GM23338 (cell line): ENCODE results near the gene SLC25A25. TPM values are rescaled to one million over a fixed set of nuclear protein-coding genes. Genes with fewer than 3 reads are reported as not detected.

Experiments used
- ATAC-seq: fragments of 200-7000 bp; cut with Tn5 transposase; 3 replicates; pipeline ENCODE4 v1.9.1; 2020
- DNase-seq: peaks from one replicate; pipeline ENCODE4 v3.0.0-alpha.2; 2015; ENCODE audit warnings: low spot score
- H2AFZ ChIP-seq: fragments of 200-600 bp; sonication (generic); 2 replicates; pipeline ENCODE4 v1.8.0; 2016; ENCODE audit warnings: antibody characterized with exemption, mild to moderate bottlenecking, moderate library complexity
- H3F3A ChIP-seq: fragments of 200-600 bp; sonication (generic); replicated peaks from 2 replicates; pipeline ENCODE4 v1.8.0; 2017; ENCODE audit warnings: antibody characterized with exemption, mixed run types, low read depth
- H3K27ac ChIP-seq: fragments of 200-600 bp; sonication (generic); 2 replicates; pipeline ENCODE4 v1.6.1; 2016; ENCODE audit warnings: low read depth
- H3K27me3 ChIP-seq: fragments of 200-600 bp; sonication (generic); 2 replicates; pipeline ENCODE4 v1.8.0; 2016; ENCODE audit warnings: mild to moderate bottlenecking, mixed run types, moderate library complexity; ENCODE audit not compliant: insufficient read depth
- H3K36me3 ChIP-seq: fragments of 200-600 bp; sonication (generic); 2 replicates; pipeline ENCODE4 v1.8.0; 2016; ENCODE audit warnings: mild to moderate bottlenecking; ENCODE audit not compliant: insufficient read depth
- H3K4me1 ChIP-seq: fragments of 200-600 bp; sonication (generic); 2 replicates; pipeline ENCODE4 v1.8.0; 2016; ENCODE audit warnings: mild to moderate bottlenecking, moderate library complexity; ENCODE audit not compliant: insufficient read depth
- H3K4me2 ChIP-seq: fragments of 200-600 bp; sonication (generic); 2 replicates; pipeline ENCODE4 v1.7.1; 2017; ENCODE audit warnings: mixed run types
- H3K4me3 ChIP-seq: fragments of 200-600 bp; sonication (generic); 2 replicates; pipeline ENCODE4 v1.6.1; 2016; ENCODE audit warnings: mixed run types
- H3K79me2 ChIP-seq: fragments of 200-600 bp; sonication (generic); replicated peaks from 2 replicates; pipeline ENCODE4 v1.8.0; 2017; ENCODE audit warnings: mild to moderate bottlenecking; ENCODE audit not compliant: insufficient read depth
- H3K9me2 ChIP-seq: fragments of 200-600 bp; sonication (generic); 2 replicates; pipeline ENCODE4 v1.8.0; 2017; ENCODE audit not compliant: insufficient read depth
- H4K20me1 ChIP-seq: fragments of 200-600 bp; sonication (generic); replicated peaks from 2 replicates; pipeline ENCODE4 v1.8.0; 2017; ENCODE audit warnings: mild to moderate bottlenecking; ENCODE audit not compliant: insufficient read depth
- H3K27ac Mint-ChIP-seq: 2 replicates; pipeline ENCODE4 v1.8.0; 2020; ENCODE audit warnings: inconsistent platforms, mild to moderate bottlenecking, moderate library complexity, mixed read lengths
- H3K27me3 Mint-ChIP-seq: 3 replicates; pipeline ENCODE4 v1.8.0; 2022; ENCODE audit warnings: low read depth, mild to moderate bottlenecking, moderate library complexity, mixed read lengths, inconsistent platforms; ENCODE audit not compliant: insufficient read depth, poor library complexity
- H3K36me3 Mint-ChIP-seq: 3 replicates; pipeline ENCODE4 v1.8.0; 2021; ENCODE audit warnings: low read depth, mild to moderate bottlenecking, inconsistent platforms, moderate library complexity, mixed read lengths
- H3K4me1 Mint-ChIP-seq: 3 replicates; pipeline ENCODE4 v1.8.0; 2020; ENCODE audit warnings: mild to moderate bottlenecking, inconsistent platforms, mixed read lengths
- H3K4me3 Mint-ChIP-seq: 3 replicates; pipeline ENCODE4 v1.8.0; 2021; ENCODE audit warnings: moderate library complexity, mild to moderate bottlenecking, inconsistent platforms, mixed read lengths
- H3K9me3 Mint-ChIP-seq: 3 replicates; pipeline ENCODE4 v1.8.0; 2020; ENCODE audit warnings: moderate library complexity, mild to moderate bottlenecking, inconsistent platforms, mixed read lengths
- CREB1 ChIP-seq: fragments of 250-450 bp; sonication (Bioruptor Pico); IDR thresholded peaks from 2 replicates; pipeline ENCODE4 v1.5.0; 2020; ENCODE audit warnings: low read depth, mild to moderate bottlenecking, moderate library complexity
- EZH2 ChIP-seq: fragments of 200-600 bp; sonication (generic); IDR thresholded peaks from one replicate; pipeline ENCODE4 v1.8.0; 2017; ENCODE audit warnings: antibody characterized with exemption, mild to moderate bottlenecking, low read depth; ENCODE audit not compliant: unreplicated experiment
- EZH2phosphoT487 ChIP-seq: fragments of 200-600 bp; sonication (generic); IDR thresholded peaks from one replicate; pipeline ENCODE4 v1.8.1; 2018; ENCODE audit warnings: antibody characterized with exemption; ENCODE audit not compliant: unreplicated experiment
- JUNB ChIP-seq: IDR thresholded peaks from one replicate; pipeline ENCODE4 v1.6.1; 2016; ENCODE audit warnings: antibody characterized with exemption; ENCODE audit not compliant: unreplicated experiment
- POLR2AphosphoS5 ChIP-seq: IDR thresholded peaks from 2 replicates; pipeline ENCODE4 v1.6.1; 2016; ENCODE audit warnings: antibody characterized with exemption, low read depth
- ZNF114 ChIP-seq: fragments of 250-450 bp; sonication (Bioruptor Pico); IDR thresholded peaks from 2 replicates; pipeline ENCODE4 v1.5.0; 2020; ENCODE audit warnings: mild to moderate bottlenecking, moderate library complexity
- polyA plus RNA-seq: library from polyadenylated mRNA; unstranded; fragments of >200 nt; fragmentation: Nextera tagmentation; extraction: Ambion mirVana; gene quantifications from 2 replicates; pipeline ENCODE4 v1.2.1, GENCODE V29; 2016
- total RNA-seq: library from RNA; depleted of rRNA; stranded (reverse); fragments of >200 nt; shearing (Covaris generic); gene quantifications from 2 replicates; pipeline ENCODE4 v1.2.3, GENCODE V29; 2014
- TF ChIP-seq, protein P1 (sequence below), 2 experiments: fragments of 200-600 bp in 1 of 2; sonication (generic) in 1 of 2; conservative IDR thresholded peaks; 2 replicates each; pipeline versions ENCODE4 v1.5.1 to v1.6.1; 2016 to 2017; ENCODE audit warnings: antibody characterized with exemption in 2 of 2, low read depth in 2 of 2, mild to moderate bottlenecking in 2 of 2, moderate library complexity in 1 of 2
- TF ChIP-seq, protein P2 (sequence below): IDR thresholded peaks from 2 replicates; pipeline ENCODE4 v1.6.1; 2016; ENCODE audit warnings: antibody characterized with exemption
- TF ChIP-seq, protein P3 (sequence below): fragments of 250-450 bp; sonication (Bioruptor Pico); IDR thresholded peaks from 2 replicates; pipeline ENCODE4 v1.5.0; 2020; ENCODE audit warnings: mild to moderate bottlenecking, moderate library complexity
- TF ChIP-seq, protein P4 (sequence below): IDR thresholded peaks from one replicate; pipeline ENCODE4 v1.6.1; 2018; ENCODE audit warnings: antibody characterized with exemption; ENCODE audit not compliant: unreplicated experiment

SLC25A25 gene
- total and polyA plus RNA-seq, 2 experiments from 2014 or later: 7.1 to 27.0 TPM

DNA sequence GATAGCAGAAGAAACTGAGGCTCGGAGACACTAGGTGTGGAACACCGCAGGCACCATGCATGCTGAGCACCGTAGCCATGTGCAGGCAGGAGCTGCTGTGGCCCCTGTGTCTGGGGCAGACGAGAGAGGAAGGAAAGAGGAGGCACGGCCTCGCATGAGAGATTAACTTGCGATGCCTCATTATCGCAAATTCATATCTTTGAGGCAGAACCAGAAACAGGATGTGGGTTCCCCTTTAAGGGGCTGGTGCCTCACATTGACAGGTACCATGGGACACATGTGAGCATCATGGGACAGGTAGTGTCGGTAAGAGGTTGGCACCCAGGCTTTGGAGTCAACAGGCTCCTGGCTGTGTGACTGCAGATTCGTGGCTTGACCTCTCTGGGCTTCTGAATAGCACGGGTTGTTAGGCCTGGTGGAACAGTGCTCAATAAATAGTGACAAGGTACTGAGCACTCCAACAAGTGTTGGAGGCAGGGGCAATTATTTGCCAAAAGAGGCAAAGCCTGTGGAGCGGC is 41.7 kb upstream of the SLC25A25 start (continued):
- TF ChIP-seq EZH2phosphoT487: no peak
- TF ChIP-seq EZH2: no peak
- no peak for TF ChIP-seq POLR2AphosphoS5

DNA sequence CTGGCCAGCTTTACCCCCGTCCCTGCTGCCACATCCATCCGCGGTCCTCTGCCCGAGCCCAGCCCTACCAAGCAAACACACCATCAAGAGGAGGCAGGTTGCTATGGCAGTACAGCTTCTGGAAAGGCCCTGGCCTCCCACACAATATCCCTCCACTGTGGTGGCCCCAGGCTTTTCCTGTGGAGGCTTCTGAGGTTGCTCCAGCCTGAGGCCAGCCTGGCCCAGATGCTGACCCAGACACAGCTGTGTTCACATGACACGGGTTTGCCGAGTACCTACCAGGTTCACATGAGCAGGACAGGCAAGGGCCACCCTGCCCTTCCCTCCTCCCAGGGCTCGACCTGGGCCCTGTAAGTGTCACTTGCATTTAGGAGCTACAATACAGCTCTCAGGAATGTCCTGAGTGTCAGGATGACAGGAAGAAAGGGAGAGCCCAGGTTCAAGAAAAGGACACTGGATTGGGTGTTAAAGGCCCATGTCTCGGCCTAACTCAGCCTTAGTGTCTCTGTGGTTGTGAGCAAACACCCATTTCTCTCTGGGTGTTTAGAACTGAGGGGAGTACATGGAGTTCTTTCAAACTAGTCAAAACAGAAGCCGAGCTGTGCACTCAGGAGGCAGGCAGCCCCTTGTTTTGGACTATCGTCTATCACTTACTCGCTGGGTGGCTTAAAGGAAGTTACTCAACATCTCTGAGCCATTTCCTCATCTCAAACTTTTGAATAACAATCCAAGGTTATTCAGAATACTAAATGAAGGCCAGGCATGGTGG is 41.1 kb upstream of the SLC25A25 start:
- no peaks in the 10 kb centered on the region for H3K36me3 Mint-ChIP-seq
- ATAC-seq (peak; percentile 31; the same call in 2 of the 3 replicates), DNase-seq (no peak)
- no peak overlapping the region for H3K4me3 Mint-ChIP-seq
- TF ChIP-seq ZNF114 (CRISPR knock-in tag) (no peak), JUNB (no peak), CREB1 (no peak), EZH2 (no peak), POLR2AphosphoS5 (no peak)
- TF ChIP-seq, protein P1, sequence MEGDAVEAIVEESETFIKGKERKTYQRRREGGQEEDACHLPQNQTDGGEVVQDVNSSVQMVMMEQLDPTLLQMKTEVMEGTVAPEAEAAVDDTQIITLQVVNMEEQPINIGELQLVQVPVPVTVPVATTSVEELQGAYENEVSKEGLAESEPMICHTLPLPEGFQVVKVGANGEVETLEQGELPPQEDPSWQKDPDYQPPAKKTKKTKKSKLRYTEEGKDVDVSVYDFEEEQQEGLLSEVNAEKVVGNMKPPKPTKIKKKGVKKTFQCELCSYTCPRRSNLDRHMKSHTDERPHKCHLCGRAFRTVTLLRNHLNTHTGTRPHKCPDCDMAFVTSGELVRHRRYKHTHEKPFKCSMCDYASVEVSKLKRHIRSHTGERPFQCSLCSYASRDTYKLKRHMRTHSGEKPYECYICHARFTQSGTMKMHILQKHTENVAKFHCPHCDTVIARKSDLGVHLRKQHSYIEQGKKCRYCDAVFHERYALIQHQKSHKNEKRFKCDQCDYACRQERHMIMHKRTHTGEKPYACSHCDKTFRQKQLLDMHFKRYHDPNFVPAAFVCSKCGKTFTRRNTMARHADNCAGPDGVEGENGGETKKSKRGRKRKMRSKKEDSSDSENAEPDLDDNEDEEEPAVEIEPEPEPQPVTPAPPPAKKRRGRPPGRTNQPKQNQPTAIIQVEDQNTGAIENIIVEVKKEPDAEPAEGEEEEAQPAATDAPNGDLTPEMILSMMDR (conservative IDR thresholded peaks at IDR 0.05; ENCODE audit: low read depth in 2 of 2): no peak
- TF ChIP-seq, protein P2, sequence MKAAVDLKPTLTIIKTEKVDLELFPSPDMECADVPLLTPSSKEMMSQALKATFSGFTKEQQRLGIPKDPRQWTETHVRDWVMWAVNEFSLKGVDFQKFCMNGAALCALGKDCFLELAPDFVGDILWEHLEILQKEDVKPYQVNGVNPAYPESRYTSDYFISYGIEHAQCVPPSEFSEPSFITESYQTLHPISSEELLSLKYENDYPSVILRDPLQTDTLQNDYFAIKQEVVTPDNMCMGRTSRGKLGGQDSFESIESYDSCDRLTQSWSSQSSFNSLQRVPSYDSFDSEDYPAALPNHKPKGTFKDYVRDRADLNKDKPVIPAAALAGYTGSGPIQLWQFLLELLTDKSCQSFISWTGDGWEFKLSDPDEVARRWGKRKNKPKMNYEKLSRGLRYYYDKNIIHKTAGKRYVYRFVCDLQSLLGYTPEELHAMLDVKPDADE: no peak
- TF ChIP-seq, protein P3, sequence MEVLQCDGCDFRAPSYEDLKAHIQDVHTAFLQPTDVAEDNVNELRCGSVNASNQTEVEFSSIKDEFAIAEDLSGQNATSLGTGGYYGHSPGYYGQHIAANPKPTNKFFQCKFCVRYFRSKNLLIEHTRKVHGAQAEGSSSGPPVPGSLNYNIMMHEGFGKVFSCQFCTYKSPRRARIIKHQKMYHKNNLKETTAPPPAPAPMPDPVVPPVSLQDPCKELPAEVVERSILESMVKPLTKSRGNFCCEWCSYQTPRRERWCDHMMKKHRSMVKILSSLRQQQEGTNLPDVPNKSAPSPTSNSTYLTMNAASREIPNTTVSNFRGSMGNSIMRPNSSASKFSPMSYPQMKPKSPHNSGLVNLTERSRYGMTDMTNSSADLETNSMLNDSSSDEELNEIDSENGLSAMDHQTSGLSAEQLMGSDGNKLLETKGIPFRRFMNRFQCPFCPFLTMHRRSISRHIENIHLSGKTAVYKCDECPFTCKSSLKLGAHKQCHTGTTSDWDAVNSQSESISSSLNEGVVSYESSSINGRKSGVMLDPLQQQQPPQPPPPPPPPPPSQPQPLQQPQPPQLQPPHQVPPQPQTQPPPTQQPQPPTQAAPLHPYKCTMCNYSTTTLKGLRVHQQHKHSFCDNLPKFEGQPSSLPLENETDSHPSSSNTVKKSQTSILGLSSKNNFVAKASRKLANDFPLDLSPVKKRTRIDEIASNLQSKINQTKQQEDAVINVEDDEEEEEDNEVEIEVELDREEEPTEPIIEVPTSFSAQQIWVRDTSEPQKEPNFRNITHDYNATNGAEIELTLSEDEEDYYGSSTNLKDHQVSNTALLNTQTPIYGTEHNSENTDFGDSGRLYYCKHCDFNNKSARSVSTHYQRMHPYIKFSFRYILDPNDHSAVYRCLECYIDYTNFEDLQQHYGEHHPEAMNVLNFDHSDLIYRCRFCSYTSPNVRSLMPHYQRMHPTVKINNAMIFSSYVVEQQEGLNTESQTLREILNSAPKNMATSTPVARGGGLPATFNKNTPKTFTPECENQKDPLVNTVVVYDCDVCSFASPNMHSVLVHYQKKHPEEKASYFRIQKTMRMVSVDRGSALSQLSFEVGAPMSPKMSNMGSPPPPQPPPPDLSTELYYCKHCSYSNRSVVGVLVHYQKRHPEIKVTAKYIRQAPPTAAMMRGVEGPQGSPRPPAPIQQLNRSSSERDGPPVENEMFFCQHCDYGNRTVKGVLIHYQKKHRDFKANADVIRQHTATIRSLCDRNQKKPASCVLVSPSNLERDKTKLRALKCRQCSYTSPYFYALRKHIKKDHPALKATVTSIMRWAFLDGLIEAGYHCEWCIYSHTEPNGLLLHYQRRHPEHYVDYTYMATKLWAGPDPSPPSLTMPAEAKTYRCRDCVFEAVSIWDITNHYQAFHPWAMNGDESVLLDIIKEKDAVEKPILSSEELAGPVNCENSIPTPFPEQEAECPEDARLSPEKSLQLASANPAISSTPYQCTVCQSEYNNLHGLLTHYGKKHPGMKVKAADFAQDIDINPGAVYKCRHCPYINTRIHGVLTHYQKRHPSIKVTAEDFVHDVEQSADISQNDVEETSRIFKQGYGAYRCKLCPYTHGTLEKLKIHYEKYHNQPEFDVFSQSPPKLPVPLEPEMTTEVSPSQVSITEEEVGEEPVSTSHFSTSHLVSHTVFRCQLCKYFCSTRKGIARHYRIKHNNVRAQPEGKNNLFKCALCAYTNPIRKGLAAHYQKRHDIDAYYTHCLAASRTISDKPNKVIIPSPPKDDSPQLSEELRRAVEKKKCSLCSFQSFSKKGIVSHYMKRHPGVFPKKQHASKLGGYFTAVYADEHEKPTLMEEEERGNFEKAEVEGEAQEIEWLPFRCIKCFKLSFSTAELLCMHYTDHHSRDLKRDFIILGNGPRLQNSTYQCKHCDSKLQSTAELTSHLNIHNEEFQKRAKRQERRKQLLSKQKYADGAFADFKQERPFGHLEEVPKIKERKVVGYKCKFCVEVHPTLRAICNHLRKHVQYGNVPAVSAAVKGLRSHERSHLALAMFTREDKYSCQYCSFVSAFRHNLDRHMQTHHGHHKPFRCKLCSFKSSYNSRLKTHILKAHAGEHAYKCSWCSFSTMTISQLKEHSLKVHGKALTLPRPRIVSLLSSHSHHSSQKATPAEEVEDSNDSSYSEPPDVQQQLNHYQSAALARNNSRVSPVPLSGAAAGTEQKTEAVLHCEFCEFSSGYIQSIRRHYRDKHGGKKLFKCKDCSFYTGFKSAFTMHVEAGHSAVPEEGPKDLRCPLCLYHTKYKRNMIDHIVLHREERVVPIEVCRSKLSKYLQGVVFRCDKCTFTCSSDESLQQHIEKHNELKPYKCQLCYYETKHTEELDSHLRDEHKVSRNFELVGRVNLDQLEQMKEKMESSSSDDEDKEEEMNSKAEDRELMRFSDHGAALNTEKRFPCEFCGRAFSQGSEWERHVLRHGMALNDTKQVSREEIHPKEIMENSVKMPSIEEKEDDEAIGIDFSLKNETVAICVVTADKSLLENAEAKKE: no peak
- TF ChIP-seq, protein P4, sequence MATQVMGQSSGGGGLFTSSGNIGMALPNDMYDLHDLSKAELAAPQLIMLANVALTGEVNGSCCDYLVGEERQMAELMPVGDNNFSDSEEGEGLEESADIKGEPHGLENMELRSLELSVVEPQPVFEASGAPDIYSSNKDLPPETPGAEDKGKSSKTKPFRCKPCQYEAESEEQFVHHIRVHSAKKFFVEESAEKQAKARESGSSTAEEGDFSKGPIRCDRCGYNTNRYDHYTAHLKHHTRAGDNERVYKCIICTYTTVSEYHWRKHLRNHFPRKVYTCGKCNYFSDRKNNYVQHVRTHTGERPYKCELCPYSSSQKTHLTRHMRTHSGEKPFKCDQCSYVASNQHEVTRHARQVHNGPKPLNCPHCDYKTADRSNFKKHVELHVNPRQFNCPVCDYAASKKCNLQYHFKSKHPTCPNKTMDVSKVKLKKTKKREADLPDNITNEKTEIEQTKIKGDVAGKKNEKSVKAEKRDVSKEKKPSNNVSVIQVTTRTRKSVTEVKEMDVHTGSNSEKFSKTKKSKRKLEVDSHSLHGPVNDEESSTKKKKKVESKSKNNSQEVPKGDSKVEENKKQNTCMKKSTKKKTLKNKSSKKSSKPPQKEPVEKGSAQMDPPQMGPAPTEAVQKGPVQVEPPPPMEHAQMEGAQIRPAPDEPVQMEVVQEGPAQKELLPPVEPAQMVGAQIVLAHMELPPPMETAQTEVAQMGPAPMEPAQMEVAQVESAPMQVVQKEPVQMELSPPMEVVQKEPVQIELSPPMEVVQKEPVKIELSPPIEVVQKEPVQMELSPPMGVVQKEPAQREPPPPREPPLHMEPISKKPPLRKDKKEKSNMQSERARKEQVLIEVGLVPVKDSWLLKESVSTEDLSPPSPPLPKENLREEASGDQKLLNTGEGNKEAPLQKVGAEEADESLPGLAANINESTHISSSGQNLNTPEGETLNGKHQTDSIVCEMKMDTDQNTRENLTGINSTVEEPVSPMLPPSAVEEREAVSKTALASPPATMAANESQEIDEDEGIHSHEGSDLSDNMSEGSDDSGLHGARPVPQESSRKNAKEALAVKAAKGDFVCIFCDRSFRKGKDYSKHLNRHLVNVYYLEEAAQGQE: no peak
- Histone ChIP-seq H3K4me2 (no peak overlapping the region), H3F3A (no peaks in the 10 kb centered on the region), H3K36me3 (no peaks in the 10 kb centered on the region), H3K4me3 (no peak overlapping the region), H3K9me2 (no peaks in the 10 kb centered on the region), H3K27ac (no peak overlapping the region), H3K4me1 (no peaks in the 10 kb centered on the region), H2AFZ (0 out of 2 replicates have a peak overlapping the region, but pooled peaks have one; percentile 47), H3K79me2 (no peaks in the 10 kb centered on the region), H3K27me3 (no peaks in the 10 kb centered on the region), H4K20me1 (no peaks in the 10 kb centered on the region)
- peaks cover 4% of the 10 kb centered on the region; the same call in 1 of the 3 replicates for H3K4me1 Mint-ChIP-seq
- 0 out of 2 replicates have a peak overlapping the region, but pooled peaks have one; percentile 23 for H3K27ac Mint-ChIP-seq
- H3K27me3 Mint-ChIP-seq: peaks cover 10% of the 10 kb centered on the region
- no peaks in the 10 kb centered on the region for H3K9me3 Mint-ChIP-seq
